C4-2B (cell line): ENCODE data around the gene PCDHGB1.

Source experiments
- ZFX ChIP-seq: fragments of 450-650 bp; IDR thresholded peaks from 2 replicates; pipeline ENCODE4 v1.6.1; 2017
- TF ChIP-seq, protein P1 (sequence below): fragments of 450-650 bp; conservative IDR thresholded peaks from 2 replicates; pipeline ENCODE4 v1.5.1; 2017; ENCODE audit warnings: mild to moderate bottlenecking

DNA sequence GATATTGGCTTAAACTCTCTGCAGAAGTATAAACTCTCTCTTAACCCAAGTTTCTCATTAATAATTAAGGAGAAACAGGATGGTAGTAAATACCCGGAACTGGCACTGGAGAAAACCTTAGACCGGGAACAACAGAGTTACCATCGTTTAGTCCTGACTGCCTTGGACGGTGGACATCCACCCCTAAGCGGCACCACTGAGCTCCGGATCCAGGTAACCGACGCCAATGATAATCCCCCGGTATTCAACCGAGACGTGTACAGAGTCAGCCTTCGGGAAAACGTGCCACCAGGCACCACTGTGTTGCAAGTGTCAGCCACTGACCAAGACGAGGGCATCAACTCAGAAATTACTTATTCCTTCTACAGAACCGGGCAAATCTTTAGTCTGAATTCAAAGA lies 48.7 kb downstream of the PCDHGB1 start:
- TF ChIP-seq, protein P1, sequence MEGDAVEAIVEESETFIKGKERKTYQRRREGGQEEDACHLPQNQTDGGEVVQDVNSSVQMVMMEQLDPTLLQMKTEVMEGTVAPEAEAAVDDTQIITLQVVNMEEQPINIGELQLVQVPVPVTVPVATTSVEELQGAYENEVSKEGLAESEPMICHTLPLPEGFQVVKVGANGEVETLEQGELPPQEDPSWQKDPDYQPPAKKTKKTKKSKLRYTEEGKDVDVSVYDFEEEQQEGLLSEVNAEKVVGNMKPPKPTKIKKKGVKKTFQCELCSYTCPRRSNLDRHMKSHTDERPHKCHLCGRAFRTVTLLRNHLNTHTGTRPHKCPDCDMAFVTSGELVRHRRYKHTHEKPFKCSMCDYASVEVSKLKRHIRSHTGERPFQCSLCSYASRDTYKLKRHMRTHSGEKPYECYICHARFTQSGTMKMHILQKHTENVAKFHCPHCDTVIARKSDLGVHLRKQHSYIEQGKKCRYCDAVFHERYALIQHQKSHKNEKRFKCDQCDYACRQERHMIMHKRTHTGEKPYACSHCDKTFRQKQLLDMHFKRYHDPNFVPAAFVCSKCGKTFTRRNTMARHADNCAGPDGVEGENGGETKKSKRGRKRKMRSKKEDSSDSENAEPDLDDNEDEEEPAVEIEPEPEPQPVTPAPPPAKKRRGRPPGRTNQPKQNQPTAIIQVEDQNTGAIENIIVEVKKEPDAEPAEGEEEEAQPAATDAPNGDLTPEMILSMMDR: no peak
- TF ChIP-seq ZFX: no peak
